ENCODE results near the gene RERE.

Gene RERE

GRCh38 chr1:8571200-8571984 is 246.0 kb downstream of the RERE start:
- no peak overlapping the region for H2AFZ ChIP-seq (ENCODE audit: low read depth, low read length)
- H3K27ac ChIP-seq (ENCODE audit: low read length), result no peak overlapping the region
- no peaks in the 10 kb centered on the region for H3K79me2 ChIP-seq (ENCODE audit: insufficient read depth, low read length)
- no peaks in the 10 kb centered on the region for H4K20me1 ChIP-seq (ENCODE audit: insufficient read depth, low read length)
- no peaks in the 10 kb centered on the region for H3K9me3 ChIP-seq (ENCODE audit: insufficient read depth, low read length, severe bottlenecking)
- DNase-seq (no peak), ATAC-seq (ENCODE audit: insufficient read depth, low read depth) (no peak)
- peak; percentile 43 for TF ChIP-seq CTCF (IDR thresholded peaks at IDR 0.05; ENCODE audit: borderline replicate concordance, extremely low read depth, low read length, poor library complexity, severe bottlenecking)
- TF ChIP-seq EZH2 (IDR thresholded peaks at IDR 0.05; ENCODE audit: borderline replicate concordance, low read depth, low read length, severe bottlenecking), result no peak
- H3K9ac ChIP-seq (ENCODE audit: low read depth, low read length), result no peak overlapping the region
- no peak overlapping the region for H3K4me2 ChIP-seq (ENCODE audit: insufficient read depth, low read length)
- H3K36me3 ChIP-seq (ENCODE audit: insufficient read depth, low read length), result no peaks in the 10 kb centered on the region
- no peak overlapping the region for H3K4me3 ChIP-seq (ENCODE audit: low read depth in 1 of 2, low read length in 2 of 2)
- no peaks in the 10 kb centered on the region for H3K4me1 ChIP-seq (ENCODE audit: insufficient read depth, low read length)
- no peaks in the 10 kb centered on the region for H3K27me3 ChIP-seq (ENCODE audit: insufficient read depth, low read length, poor library complexity)

- Histone ChIP-seq H3K27me3 (ENCODE audit: insufficient read depth, low read length, poor library complexity) (no peaks in the 10 kb centered on the region), H3K27ac (ENCODE audit: low read length) (no peak overlapping the region), H3K9me3 (ENCODE audit: insufficient read depth, low read length, severe bottlenecking) (no peaks in the 10 kb centered on the region), H3K9ac (ENCODE audit: low read depth, low read length) (no peak overlapping the region), H3K4me1 (ENCODE audit: insufficient read depth, low read length) (no peaks in the 10 kb centered on the region), H3K4me2 (ENCODE audit: insufficient read depth, low read length) (no peak overlapping the region), H3K36me3 (ENCODE audit: insufficient read depth, low read length) (no peaks in the 10 kb centered on the region), H4K20me1 (ENCODE audit: insufficient read depth, low read length) (no peaks in the 10 kb centered on the region), H3K79me2 (ENCODE audit: insufficient read depth, low read length) (no peaks in the 10 kb centered on the region), H2AFZ (ENCODE audit: low read depth, low read length) (no peak overlapping the region), H3K4me3 (ENCODE audit: low read depth in 1 of 2, low read length in 2 of 2) (no peak overlapping the region)
- no peak for TF ChIP-seq EZH2 (IDR thresholded peaks at IDR 0.05; ENCODE audit: borderline replicate concordance, low read depth, low read length, severe bottlenecking)
- no peak for TF ChIP-seq CTCF (IDR thresholded peaks at IDR 0.05; ENCODE audit: borderline replicate concordance, extremely low read depth, low read length, poor library complexity, severe bottlenecking)
- no peak for ATAC-seq (ENCODE audit: insufficient read depth, low read depth)
- no peak for DNase-seq
Measured at GRCh38 chr1:8570465-8570864, 247.0 kb downstream of the RERE start.

GRCh38 chr1:8569242-8569641 is 248.2 kb downstream of the RERE start:
- no peak for DNase-seq
- Histone ChIP-seq H3K36me3 (ENCODE audit: insufficient read depth, low read length) (no peaks in the 10 kb centered on the region), H4K20me1 (ENCODE audit: insufficient read depth, low read length) (no peaks in the 10 kb centered on the region), H3K9me3 (ENCODE audit: insufficient read depth, low read length, severe bottlenecking) (no peaks in the 10 kb centered on the region), H3K79me2 (ENCODE audit: insufficient read depth, low read length) (no peaks in the 10 kb centered on the region), H2AFZ (ENCODE audit: low read depth, low read length) (no peak overlapping the region), H3K4me2 (ENCODE audit: insufficient read depth, low read length) (no peak overlapping the region), H3K27ac (ENCODE audit: low read length) (no peak overlapping the region), H3K9ac (ENCODE audit: low read depth, low read length) (no peak overlapping the region), H3K4me1 (ENCODE audit: insufficient read depth, low read length) (no peaks in the 10 kb centered on the region), H3K27me3 (ENCODE audit: insufficient read depth, low read length, poor library complexity) (no peaks in the 10 kb centered on the region), H3K4me3 (ENCODE audit: low read depth in 1 of 2, low read length in 2 of 2) (no peak overlapping the region)
- no peak for TF ChIP-seq CTCF (IDR thresholded peaks at IDR 0.05; ENCODE audit: borderline replicate concordance, extremely low read depth, low read length, poor library complexity, severe bottlenecking)
- TF ChIP-seq EZH2 (IDR thresholded peaks at IDR 0.05; ENCODE audit: borderline replicate concordance, low read depth, low read length, severe bottlenecking), result no peak
- ATAC-seq (ENCODE audit: insufficient read depth, low read depth), result no peak
